Measurements from ENCODE around the gene PRKCE.
"Not testable (repeated sequence)": the region's sequence is repeated elsewhere in the genome, so short reads cannot be mapped to it uniquely, and the experiment has no call there.

Gene PRKCE

GRCh38 chr2:45888167-45888566, 236.7 kb downstream of the PRKCE start:
- no peak for DNase-seq
- no peak overlapping the region for H3K4me3 ChIP-seq (ENCODE audit: low read depth, low read length)
- no peaks in the 10 kb centered on the region for H3K27me3 ChIP-seq (replicated peaks)
- TF ChIP-seq CTCF (IDR thresholded peaks at IDR 0.05; ENCODE audit: low read depth, low read length, missing control alignments) = no peak
- in situ Hi-C loops (cut with HindIII; ENCODE audit: low pct_ligation_motif_present, low sequenced_read_pairs) = no loop called here
- H3K27ac ChIP-seq = no peak overlapping the region
- H3K36me3 ChIP-seq (replicated peaks) = no peaks in the 10 kb centered on the region

GRCh38 chr2:45888641-45889040, 237.2 kb downstream of the PRKCE start:
- in situ Hi-C loops (cut with HindIII; ENCODE audit: low pct_ligation_motif_present, low sequenced_read_pairs) = no loop called here
- H3K36me3 ChIP-seq (replicated peaks) = no peaks in the 10 kb centered on the region
- no peak for TF ChIP-seq CTCF (IDR thresholded peaks at IDR 0.05; ENCODE audit: low read depth, low read length, missing control alignments)
- H3K27ac ChIP-seq = no peak overlapping the region
- DNase-seq = no peak
- H3K4me3 ChIP-seq (ENCODE audit: low read depth, low read length) = no peak overlapping the region
- H3K27me3 ChIP-seq (replicated peaks) = no peaks in the 10 kb centered on the region

GRCh38 chr2:45889053-45889452, 237.6 kb downstream of the PRKCE start:
- H3K27me3 ChIP-seq (replicated peaks) = no peaks in the 10 kb centered on the region
- peak; percentile 40 for TF ChIP-seq CTCF (IDR thresholded peaks at IDR 0.05; ENCODE audit: low read depth, low read length, missing control alignments)
- DNase-seq = no peak
- H3K27ac ChIP-seq = no peak overlapping the region
- H3K36me3 ChIP-seq (replicated peaks) = no peaks in the 10 kb centered on the region
- no peak overlapping the region for H3K4me3 ChIP-seq (ENCODE audit: low read depth, low read length)
- in situ Hi-C loops (cut with HindIII; ENCODE audit: low pct_ligation_motif_present, low sequenced_read_pairs) = no loop called here

GRCh38 chr2:45889620-45890370, 238.3 kb downstream of the PRKCE start:
- in situ Hi-C loops (cut with HindIII; ENCODE audit: low pct_ligation_motif_present, low sequenced_read_pairs) = no loop called here
- no peaks in the 10 kb centered on the region for H3K27me3 ChIP-seq (replicated peaks)
- H3K4me3 ChIP-seq (ENCODE audit: low read depth, low read length) = no peak overlapping the region
- DNase-seq = no peak
- no peak for TF ChIP-seq CTCF (IDR thresholded peaks at IDR 0.05; ENCODE audit: low read depth, low read length, missing control alignments)
- H3K27ac ChIP-seq = no peak overlapping the region
- H3K36me3 ChIP-seq (replicated peaks) = no peaks in the 10 kb centered on the region

- H3K27ac ChIP-seq; in situ Hi-C loops (cut with HindIII; ENCODE audit: low pct_ligation_motif_present, low sequenced_read_pairs); DNase-seq; H3K36me3 ChIP-seq (replicated peaks); H3K4me3 ChIP-seq (ENCODE audit: low read depth, low read length); H3K27me3 ChIP-seq (replicated peaks): not testable (repeated sequence)
These were observed 238.8 kb downstream of the PRKCE start for GRCh38 chr2:45890371-45890646.

- H3K36me3 ChIP-seq (replicated peaks) = no peaks in the 10 kb centered on the region
- H3K27ac ChIP-seq = no peak overlapping the region
- in situ Hi-C loops (cut with HindIII; ENCODE audit: low pct_ligation_motif_present, low sequenced_read_pairs) = no loop called here
- H3K27me3 ChIP-seq (replicated peaks) = no peaks in the 10 kb centered on the region
- no peak for DNase-seq
- TF ChIP-seq CTCF (IDR thresholded peaks at IDR 0.05; ENCODE audit: low read depth, low read length, missing control alignments) = no peak
- H3K4me3 ChIP-seq (ENCODE audit: low read depth, low read length) = no peak overlapping the region
These were observed 239.3 kb downstream of the PRKCE start for GRCh38 chr2:45890819-45891218.
